HG02840 (cell line): ENCODE measurements around the gene FOXP1.

Experiments used
- ATAC-seq: cut with Tn5 transposase; IDR thresholded peaks from one replicate; pipeline ENCODE4 v1.9.1; 2021; ENCODE audit warnings: mild to moderate bottlenecking, moderate library complexity, moderate number of reproducible peaks; ENCODE audit not compliant: unreplicated experiment, low FRiP score

FOXP1 gene

DNA sequence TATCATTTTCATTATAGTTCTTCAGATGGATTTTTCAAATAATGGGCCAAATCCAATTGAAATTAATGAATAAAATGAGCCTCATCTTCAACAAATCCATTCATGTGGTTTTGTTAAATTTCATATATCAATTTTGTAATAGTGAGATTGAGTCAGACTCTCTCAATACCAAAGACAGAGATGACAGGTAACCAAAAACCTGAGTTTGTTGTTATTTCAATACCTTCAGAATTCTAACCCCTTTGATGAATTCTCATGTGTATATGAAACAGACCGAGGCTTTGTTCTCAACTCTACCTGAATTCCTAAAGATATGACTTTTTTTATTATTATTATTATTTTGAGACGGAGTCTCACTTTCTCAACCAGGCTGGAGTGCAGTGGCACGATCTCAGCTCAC, 92.8 kb downstream of the FOXP1 start:
- no peak for ATAC-seq

GRCh38 chr3:71489315-71489761, 94.2 kb downstream of the FOXP1 start:
- ATAC-seq: no peak

- no peak for ATAC-seq
Observed at GRCh38 chr3:71488882-71489281, 94.6 kb downstream of the FOXP1 start.

DNA sequence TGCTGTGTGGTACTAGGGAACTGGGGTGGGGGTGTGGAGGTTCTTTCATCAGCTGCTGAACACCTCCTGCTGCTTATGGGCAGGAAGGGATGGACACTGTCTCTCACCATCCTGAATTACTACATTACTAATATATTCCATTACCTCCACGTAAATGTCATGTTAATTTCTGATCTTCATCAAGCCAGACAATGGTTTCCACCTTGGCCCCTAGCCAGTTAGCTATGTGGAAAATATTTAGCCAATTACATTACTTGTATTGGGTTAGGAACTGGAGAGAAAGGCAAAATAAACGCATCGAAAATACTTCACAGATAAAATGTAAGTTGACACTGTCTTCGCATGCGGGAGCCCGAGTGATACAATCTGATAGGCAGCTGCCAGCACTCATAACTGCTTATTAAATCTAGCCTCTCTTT, 95.1 kb downstream of the FOXP1 start:
- ATAC-seq: no peak

DNA sequence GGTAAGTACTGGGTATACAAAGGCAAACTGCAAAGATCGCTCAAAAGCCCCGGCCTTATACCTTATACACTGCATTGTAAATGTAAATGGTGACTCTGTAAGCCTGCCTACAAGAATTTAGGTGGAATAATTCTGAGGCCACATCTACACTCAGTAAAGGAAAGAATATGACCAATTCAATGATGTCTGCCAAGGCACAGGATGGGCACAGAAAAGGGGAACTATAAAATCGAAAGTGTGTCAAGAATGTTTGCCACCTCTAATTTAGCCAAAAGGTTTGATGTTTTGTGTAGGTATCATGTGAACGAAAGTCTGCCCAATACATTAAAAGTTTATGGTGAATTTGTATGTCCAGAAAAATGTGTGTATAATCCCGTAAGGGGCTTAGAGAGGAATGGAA, 96.1 kb downstream of the FOXP1 start:
- no peak for ATAC-seq

DNA sequence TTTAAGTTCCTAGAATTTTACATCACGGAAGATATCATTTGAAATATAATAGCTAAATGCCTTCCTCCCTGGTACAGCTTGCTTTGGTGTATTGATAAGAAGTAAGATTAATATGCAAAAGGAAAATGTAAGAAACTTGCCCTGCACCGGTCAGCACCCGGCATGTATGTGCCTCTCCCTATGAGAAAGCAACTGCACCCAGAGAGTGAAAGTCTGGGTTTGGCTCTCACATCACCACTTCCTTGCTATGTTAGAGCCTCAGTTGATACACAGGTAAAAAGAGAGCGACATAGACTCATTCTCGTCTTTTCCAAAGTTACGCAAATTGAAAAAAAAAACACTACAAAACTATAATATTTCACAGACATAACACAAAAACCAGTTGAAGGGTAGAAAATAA, 96.7 kb downstream of the FOXP1 start:
- ATAC-seq: no peak

DNA sequence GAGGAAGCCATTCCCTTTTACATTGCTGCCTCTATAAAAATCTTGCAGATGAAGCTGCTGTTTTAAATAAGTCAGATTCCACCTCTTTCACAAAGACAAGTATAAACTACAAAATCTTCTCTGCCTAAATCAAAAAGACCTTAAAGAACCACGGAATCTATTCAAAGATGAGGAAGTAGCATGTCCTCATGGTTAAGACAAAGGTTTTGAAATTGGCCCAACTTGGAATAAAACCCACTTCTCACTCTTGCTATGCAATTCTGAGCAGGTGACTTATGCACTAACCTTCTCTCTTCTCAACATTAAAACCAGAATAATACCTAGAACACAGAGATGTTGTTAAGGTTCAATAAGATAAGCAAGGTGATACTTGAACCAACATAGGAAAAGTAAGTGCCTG, 97.6 kb downstream of the FOXP1 start:
- no peak for ATAC-seq

DNA sequence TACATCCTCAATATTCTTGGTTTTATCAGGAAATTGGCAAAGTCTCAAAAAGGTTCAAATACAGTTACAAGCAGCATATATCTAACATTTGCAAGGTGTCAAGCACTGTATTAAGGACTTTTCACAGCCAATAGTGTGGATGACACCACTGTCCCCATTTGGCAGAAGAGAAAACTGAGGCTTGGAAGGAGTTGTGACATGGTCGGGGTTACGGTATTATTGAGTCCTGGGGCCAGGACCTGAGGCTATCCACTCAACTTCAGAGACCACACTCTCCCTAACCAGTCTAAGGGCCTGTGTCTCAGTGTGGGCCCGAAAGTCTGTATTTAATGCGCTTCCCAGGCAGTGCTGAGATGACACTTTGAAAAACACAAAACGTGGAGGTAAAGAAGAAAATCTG, 99.1 kb downstream of the FOXP1 start:
- ATAC-seq: no peak

DNA sequence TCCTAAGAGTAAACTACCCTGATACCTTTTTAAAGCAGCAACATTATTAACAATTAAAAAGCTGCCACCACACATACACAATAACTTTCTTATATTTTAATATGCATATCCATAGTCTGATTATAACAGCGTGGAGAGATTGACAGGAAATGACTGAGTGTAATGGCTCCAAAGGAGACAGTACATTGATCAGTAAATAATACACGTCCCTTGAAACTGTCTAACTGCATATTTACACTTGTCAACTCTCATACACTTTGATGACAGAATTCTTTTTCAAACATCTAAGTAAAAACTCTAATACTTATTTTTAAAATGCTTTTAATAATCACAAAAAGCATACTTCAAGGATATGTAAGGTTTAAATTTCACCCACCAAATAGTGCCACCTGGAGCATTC, 99.5 kb downstream of the FOXP1 start:
- no peak for ATAC-seq

DNA sequence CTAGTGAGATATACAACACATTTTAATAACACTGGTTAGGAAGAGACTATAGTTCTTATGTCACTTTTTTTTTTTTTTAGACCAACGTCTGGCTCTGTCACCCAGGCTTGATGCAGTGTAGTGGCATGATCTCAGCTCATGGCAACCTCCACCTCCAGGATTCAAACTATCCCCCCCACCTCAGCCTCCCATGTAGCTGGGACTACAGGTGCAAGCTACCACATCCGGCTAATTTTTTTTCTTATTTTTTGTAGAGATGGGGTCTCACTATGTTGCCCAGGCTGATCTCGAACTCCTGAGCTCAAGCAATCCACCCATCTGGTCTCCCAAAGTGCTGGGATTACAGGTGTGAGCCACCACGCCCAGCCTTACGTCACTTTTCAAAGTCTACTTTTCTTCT, 100.8 kb downstream of the FOXP1 start:
- no peak for ATAC-seq

DNA sequence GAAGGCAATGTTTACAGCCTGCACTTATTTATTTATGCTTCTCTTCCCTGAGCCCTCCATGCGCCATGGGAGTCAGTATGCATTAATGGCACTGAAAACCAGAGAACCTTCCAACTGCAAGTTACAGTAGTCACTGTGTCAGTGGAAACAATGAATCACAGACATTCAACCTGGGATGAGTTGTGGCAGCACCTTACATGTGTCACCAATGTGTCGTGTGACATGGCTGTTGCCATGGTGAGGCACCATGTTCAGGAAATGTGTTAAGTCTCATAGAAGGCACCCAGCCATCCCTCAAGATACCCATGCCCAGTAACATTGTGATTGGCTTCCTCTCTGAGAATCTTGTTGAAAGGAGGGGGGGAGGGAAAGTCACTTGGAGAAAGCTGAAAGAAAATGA, 105.0 kb downstream of the FOXP1 start:
- no peak for ATAC-seq

GRCh38 chr3:71476950-71477349, 106.6 kb downstream of the FOXP1 start:
- ATAC-seq: no peak

GRCh38 chr3:71469138-71469435, 114.4 kb downstream of the FOXP1 start:
- no peak for ATAC-seq

GRCh38 chr3:71468311-71469137, 115.0 kb downstream of the FOXP1 start:
- ATAC-seq: no peak

DNA sequence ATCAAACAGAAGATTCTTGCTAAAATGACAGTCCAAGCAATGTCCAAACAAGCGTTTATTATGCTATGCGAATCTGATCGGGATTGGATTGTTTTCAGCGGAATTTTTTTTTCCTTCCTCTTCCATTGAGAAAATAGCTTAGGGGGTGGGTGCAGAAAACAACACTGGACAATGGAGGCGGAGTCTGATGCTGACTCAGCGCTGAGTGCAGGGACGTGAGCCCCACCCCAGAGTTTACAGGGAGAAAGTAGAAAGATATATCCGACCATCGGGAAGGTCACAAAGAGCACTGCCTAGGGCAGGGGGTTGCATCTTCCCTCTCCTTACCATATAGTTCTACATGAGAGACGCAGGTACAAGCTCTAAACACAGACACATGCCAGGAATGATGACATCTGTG, 117.0 kb downstream of the FOXP1 start:
- ATAC-seq: no peak

GRCh38 chr3:71465371-71466036, 118.0 kb downstream of the FOXP1 start:
- ATAC-seq: no peak

DNA sequence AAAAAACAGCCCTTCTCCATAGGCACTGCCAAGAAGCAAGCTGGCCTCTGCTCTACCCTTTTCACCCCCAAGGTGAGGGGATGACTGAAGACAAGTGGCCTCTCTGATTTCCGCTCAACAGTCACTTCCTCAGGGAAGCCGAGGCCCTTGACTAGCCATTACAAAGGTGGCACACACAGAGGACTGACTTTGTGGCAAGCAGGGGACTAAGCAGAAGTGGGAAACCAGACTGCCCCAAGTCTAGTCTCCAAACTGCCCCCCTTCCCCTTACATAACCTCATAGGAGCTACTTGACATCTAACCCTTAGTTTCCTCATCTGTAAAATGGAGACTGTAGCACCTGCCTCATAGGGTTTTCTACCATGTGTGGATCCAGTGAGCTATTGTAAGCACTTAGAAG, 118.9 kb downstream of the FOXP1 start:
- ATAC-seq: no peak

DNA sequence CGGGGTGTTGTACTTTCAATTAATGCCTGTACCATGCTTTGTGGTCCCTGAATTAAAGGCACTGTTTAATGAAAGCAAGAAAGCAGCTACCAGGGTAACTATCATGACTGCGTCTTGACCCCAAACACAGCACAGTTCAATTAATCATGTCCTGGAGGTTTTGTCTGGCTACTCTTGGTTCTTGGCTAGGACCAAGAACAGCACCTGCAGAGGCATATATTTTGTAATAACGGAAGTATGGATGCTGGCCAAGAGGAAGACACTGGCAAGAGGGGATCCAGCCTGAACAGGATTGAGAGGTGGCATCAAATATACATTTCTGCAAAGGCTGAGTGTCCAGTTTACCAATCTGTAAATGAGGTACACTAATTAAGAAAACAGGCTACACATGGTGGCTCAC, 119.9 kb downstream of the FOXP1 start:
- no peak for ATAC-seq

DNA sequence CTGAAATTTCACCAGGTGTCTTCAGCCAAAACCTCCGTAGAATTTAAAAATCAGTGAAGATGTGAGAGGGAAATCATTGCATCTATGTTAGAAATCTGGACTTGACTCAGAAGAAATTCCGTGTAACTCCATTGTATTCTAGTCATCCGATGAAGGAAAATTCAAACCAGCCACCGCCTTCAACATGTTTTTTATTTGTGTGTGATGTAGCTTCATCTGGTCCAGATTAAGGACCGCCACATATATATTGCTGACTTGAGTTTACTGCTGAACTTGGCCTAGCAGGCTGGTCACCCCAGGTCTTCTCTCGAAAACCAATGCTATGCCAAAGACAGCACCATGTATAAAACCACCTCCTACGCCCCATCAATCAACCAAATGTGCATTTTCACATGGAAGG, 120.9 kb downstream of the FOXP1 start:
- ATAC-seq: no peak

- ATAC-seq: no peak
Observed at GRCh38 chr3:71461749-71462483, 121.6 kb downstream of the FOXP1 start.

GRCh38 chr3:71461114-71461513, 122.4 kb downstream of the FOXP1 start:
- ATAC-seq: no peak

DNA sequence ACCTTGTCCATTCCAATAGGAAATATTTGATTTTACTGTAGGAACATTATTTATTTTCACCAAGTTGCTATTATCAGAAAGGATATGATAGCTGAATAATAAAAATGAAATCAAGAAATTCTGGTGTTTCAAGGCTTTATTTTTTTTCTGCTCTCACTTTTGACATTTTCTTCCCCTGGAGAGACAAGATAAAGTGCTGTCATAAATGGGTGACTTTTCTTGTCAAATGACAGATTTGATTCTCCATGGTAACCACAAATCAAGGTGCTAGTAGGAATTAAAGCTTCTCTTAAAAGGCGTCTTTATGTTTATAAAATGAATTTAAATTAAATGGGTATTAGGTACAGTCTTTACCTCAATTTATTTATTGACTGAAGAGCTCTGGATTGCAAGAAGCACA, 124.6 kb downstream of the FOXP1 start:
- no peak for ATAC-seq
